ENCODE measurements around the gene SMURF1.

- TF ChIP-seq CTCF (conservative IDR thresholded peaks at IDR 0.05; ENCODE audit: low read depth, low read length) = no peak
- no peak for TF ChIP-seq EZH2phosphoT487 (IDR thresholded peaks at IDR 0.05; ENCODE audit: borderline replicate concordance, low read length)
- no peak for TF ChIP-seq EZH2 (IDR thresholded peaks at IDR 0.05; ENCODE audit: low read length, unreplicated experiment)
These were observed 144.8 kb downstream of the SMURF1 start for GRCh38 chr7:98998821-98999725.

Measured in PC-3 (cell line).